ENCODE results near the gene BTLA. TPM values are rescaled to one million over a fixed set of nuclear protein-coding genes. Genes with fewer than 3 reads are reported as not detected.

The BTLA gene
- total and polyA plus RNA-seq, 10 of the 15 experiments (the other 5 are each of a cell fraction or from before 2014, with no cell fraction given), result 55.4 to 134 (median 84.2) TPM

DNA sequence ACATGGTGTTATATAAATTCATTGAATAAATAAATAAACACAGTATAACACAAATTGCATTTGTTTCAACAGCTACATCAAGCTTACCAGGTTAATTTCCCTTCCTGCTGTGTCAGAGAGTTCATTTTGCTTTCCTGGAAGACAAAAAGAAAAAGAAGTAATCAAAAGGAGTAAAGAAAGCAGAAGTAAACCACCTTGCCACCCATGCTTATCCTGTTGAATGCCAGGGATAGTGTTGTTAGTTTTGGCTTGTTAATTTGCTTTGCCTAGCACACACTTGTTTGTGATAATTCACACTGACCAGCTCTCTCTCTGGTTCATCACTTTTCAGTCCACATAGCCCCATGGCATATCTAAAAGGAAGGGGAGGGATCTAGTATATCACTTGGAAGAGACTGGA lies 29.6 kb downstream of the BTLA start:
- ChIA-PET POLR2A (interaction anchor here (0.6 to 1.7 kb wide), 5 partner anchors 10 to 142 kb away, joined by 3 to 4 read pairs (median 3); no protein-coding TSS in a partner anchor), SMC1A (ENCODE audit: uncharacterized antibody, unreplicated experiment) (interaction anchor here (1.2 to 7.2 kb wide), 4 partner anchors 11 to 38 kb away, joined by 3 to 93 read pairs (median 6); no protein-coding TSS in a partner anchor), RAD21 (ENCODE audit: unreplicated experiment) (interaction anchor here (1.3 to 15.4 kb wide), 3 partner anchors 26 to 139 kb away, joined by 3 to 262 read pairs (median 4); partner anchors contain the start of gene BTLA), CTCF (interaction anchor here (1.1 to 1.7 kb wide), 2 partner anchors 333 to 358 kb away, joined by 4 to 9 read pairs; no protein-coding TSS in a partner anchor)
- Histone ChIP-seq H3K4me3 (no peak overlapping the region), H3K27me3 (replicated peaks in 1 of 2; ENCODE audit: control insufficient read depth in 2 of 2, insufficient read depth in 2 of 2, low read length in 1 of 2) (no peaks in the 10 kb centered on the region), H2AFZ (ENCODE audit: control insufficient read depth, low read depth, low read length) (no peak overlapping the region), H3K79me2 (ENCODE audit: control insufficient read depth, insufficient read depth, low read length) (peaks cover 50% of the 10 kb centered on the region), H3K9me3 (replicated peaks; ENCODE audit: control insufficient read depth, insufficient read depth, low read length) (peaks cover 9% of the 10 kb centered on the region), H3K9ac (ENCODE audit: control insufficient read depth, insufficient read depth, low read length) (no peak overlapping the region), H3K4me2 (ENCODE audit: control insufficient read depth, insufficient read depth) (no peak overlapping the region), H3K4me1 (ENCODE audit: control insufficient read depth, insufficient read depth, low read length) (peaks cover 39% of the 10 kb centered on the region), H3K36me3 (ENCODE audit: control insufficient read depth in 2 of 2, insufficient read depth in 2 of 2, low read length in 1 of 2) (peaks cover 6 to 53% of the 10 kb centered on the region in 2 experiments), H3K27ac (ENCODE audit: control insufficient read depth, insufficient read depth) (no peak overlapping the region), H4K20me1 (ENCODE audit: control insufficient read depth, insufficient read depth) (no peaks in the 10 kb centered on the region)
- ATAC-seq (no peak), DNase-seq (ENCODE audit: low read depth, low spot score) (no peak), FAIRE-seq (no peak)
- BruUV-seq (replicated peaks), result no TSS peak
- in situ Hi-C loops (cut with MboI), result no loop called here
- TF ChIP-seq RFX5 (IDR thresholded peaks at IDR 0.05; ENCODE audit: low read depth, low read length), result no peak
- TF ChIP-seq, protein P1, sequence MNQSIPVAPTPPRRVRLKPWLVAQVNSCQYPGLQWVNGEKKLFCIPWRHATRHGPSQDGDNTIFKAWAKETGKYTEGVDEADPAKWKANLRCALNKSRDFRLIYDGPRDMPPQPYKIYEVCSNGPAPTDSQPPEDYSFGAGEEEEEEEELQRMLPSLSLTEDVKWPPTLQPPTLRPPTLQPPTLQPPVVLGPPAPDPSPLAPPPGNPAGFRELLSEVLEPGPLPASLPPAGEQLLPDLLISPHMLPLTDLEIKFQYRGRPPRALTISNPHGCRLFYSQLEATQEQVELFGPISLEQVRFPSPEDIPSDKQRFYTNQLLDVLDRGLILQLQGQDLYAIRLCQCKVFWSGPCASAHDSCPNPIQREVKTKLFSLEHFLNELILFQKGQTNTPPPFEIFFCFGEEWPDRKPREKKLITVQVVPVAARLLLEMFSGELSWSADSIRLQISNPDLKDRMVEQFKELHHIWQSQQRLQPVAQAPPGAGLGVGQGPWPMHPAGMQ (IDR thresholded peaks at IDR 0.05; ENCODE audit: borderline replicate concordance), result no peak
- TF ChIP-seq NR2F1 (conservative IDR thresholded peaks at IDR 0.05), result no peak
- TF ChIP-seq, protein P2, sequence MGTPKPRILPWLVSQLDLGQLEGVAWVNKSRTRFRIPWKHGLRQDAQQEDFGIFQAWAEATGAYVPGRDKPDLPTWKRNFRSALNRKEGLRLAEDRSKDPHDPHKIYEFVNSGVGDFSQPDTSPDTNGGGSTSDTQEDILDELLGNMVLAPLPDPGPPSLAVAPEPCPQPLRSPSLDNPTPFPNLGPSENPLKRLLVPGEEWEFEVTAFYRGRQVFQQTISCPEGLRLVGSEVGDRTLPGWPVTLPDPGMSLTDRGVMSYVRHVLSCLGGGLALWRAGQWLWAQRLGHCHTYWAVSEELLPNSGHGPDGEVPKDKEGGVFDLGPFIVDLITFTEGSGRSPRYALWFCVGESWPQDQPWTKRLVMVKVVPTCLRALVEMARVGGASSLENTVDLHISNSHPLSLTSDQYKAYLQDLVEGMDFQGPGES (IDR thresholded peaks at IDR 0.05), result no peak
- no peak for TF ChIP-seq FOS (IDR thresholded peaks at IDR 0.05; ENCODE audit: borderline replicate concordance, extremely low read depth, insufficient read length)
- TF ChIP-seq KAT2A (conservative IDR thresholded peaks at IDR 0.05; ENCODE audit: control insufficient read depth, low read depth, low read length), result no peak
- no peak for TF ChIP-seq LARP7 (IDR thresholded peaks at IDR 0.05)
- TF ChIP-seq ZNF217 (IDR thresholded peaks at IDR 0.05), result no peak
- no peak for TF ChIP-seq FOXM1 (IDR thresholded peaks at IDR 0.05; ENCODE audit: low read depth, low read length)
- TF ChIP-seq, protein P3, sequence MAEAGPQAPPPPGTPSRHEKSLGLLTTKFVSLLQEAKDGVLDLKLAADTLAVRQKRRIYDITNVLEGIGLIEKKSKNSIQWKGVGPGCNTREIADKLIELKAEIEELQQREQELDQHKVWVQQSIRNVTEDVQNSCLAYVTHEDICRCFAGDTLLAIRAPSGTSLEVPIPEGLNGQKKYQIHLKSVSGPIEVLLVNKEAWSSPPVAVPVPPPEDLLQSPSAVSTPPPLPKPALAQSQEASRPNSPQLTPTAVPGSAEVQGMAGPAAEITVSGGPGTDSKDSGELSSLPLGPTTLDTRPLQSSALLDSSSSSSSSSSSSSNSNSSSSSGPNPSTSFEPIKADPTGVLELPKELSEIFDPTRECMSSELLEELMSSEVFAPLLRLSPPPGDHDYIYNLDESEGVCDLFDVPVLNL (IDR thresholded peaks at IDR 0.05; ENCODE audit: low read depth, low read length), result no peak
- intact Hi-C loops (cut with micrococcal nuclease; ENCODE audit: unreplicated experiment), result no loop called here
